Measurements from ENCODE around the gene SLC15A5. TPM values are rescaled to one million over a fixed set of nuclear protein-coding genes. Genes with fewer than 3 reads are reported as not detected.

Gene SLC15A5
- total and polyA plus RNA-seq, 4 donors = not detected

DNA sequence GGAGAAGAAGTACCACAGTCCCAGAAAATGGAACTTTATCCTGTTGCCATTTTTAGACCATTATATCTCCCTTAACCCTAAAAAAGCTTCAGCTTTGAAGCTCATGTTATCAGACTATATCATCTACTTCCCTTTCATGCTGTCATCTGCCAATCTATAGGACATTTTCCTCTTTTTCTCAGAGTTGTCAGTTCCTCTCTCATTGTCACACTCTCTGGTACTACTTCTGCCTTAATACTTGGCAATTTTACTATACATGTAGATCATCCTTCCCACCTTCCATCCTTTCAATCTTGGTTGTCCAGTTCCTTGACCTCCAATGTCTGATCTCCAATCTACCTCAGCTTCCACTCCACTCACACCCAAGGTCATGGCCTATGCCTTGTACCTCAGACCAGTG lies 57.4 kb downstream of the SLC15A5 start:
- Histone ChIP-seq H3K4me1 (ENCODE audit: control insufficient read depth in 1 of 2, insufficient read depth in 2 of 2, low read length in 2 of 2) (no peaks in the 10 kb centered on the region), H3K9me3 (ENCODE audit: control insufficient read depth, low read length) (no peaks in the 10 kb centered on the region), H3K27me3 (ENCODE audit: control insufficient read depth in 1 of 2, insufficient read depth in 2 of 2, low read length in 1 of 2) (no peaks in the 10 kb centered on the region), H3K36me3 (ENCODE audit: control insufficient read depth in 1 of 2, insufficient read depth in 2 of 2, low read length in 1 of 2) (no peaks in the 10 kb centered on the region), H3K4me3 (ENCODE audit: low read length in 2 of 2) (no peak overlapping the region), H3K27ac (ENCODE audit: low read depth in 1 of 2, low read length in 2 of 2) (no peak overlapping the region)
- intact Hi-C loops (cut with DNase I) = no loop called here
- ATAC-seq (ENCODE audit: low FRiP score) (no peak), DNase-seq (no peak)

DNA sequence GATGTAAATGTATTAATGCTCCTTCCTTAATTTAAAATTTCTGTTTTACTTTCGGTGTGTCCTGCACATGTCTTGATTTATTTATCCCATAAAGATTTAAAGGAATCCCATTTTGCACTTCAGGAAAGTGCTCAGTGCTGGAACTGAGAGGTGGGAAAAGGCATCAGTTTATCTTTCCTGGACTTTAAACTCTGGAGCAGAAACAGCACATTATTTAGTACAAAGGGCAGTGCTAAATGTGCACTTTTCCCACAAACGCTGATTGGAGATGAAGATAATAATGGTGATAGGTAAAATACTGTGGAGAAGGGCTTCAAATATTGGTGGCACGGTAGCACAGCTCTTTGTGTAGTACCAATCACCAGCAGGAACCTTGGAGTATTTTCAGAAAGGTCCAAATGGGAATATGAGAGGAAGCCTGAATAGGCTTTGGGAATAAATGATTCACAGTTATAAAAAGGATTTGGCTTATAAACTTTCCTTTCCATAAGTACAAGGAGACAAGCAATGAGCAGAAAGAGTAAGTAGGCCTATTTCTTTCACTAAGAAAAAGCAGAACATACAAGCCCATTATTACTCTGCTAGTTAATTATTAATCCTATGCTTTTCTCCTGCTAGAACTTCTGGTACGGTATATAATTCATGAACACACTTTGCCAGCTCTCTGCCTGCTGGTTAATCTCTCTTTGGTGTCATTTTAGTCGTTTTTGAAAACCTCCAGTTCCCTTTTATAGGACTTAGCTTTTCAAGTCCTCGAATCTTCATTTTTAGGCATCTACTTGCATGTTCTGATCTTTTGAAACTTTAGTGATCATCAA lies 58.3 kb downstream of the SLC15A5 start:
- Histone ChIP-seq H3K4me1 (ENCODE audit: control insufficient read depth in 1 of 2, insufficient read depth in 2 of 2, low read length in 2 of 2) (no peaks in the 10 kb centered on the region), H3K36me3 (ENCODE audit: control insufficient read depth in 1 of 2, insufficient read depth in 2 of 2, low read length in 1 of 2) (no peaks in the 10 kb centered on the region), H3K4me3 (ENCODE audit: low read length in 2 of 2) (no peak overlapping the region), H3K9me3 (ENCODE audit: control insufficient read depth, low read length) (no peaks in the 10 kb centered on the region), H3K27ac (ENCODE audit: low read depth in 1 of 2, low read length in 2 of 2) (no peak overlapping the region), H3K27me3 (ENCODE audit: control insufficient read depth in 1 of 2, insufficient read depth in 2 of 2, low read length in 1 of 2) (no peaks in the 10 kb centered on the region)
- DNase-seq (no peak), ATAC-seq (ENCODE audit: low FRiP score) (no peak)
- intact Hi-C loops (cut with DNase I) = no loop called here
- WGBS, 2 donors = 63 to 69% methylated on average over 6 of the region's 6 CpGs

- Histone ChIP-seq H3K36me3 (ENCODE audit: control insufficient read depth in 1 of 2, insufficient read depth in 2 of 2, low read length in 1 of 2) (no peaks in the 10 kb centered on the region), H3K9me3 (ENCODE audit: control insufficient read depth, low read length) (no peaks in the 10 kb centered on the region), H3K4me1 (ENCODE audit: control insufficient read depth in 1 of 2, insufficient read depth in 2 of 2, low read length in 2 of 2) (no peaks in the 10 kb centered on the region), H3K27ac (ENCODE audit: low read depth in 1 of 2, low read length in 2 of 2) (no peak overlapping the region), H3K4me3 (ENCODE audit: low read length in 2 of 2) (no peak overlapping the region), H3K27me3 (ENCODE audit: control insufficient read depth in 1 of 2, insufficient read depth in 2 of 2, low read length in 1 of 2) (no peaks in the 10 kb centered on the region)
- DNase-seq = no peak
- intact Hi-C loops (cut with DNase I) = no loop called here
- ATAC-seq (ENCODE audit: low FRiP score) = no peak
- 72 to 77% methylated on average over 6 of the region's 6 CpGs for WGBS, 2 donors
Observed at GRCh38 chr12:16218234-16218633, 59.3 kb downstream of the SLC15A5 start.

GRCh38 chr12:16211731-16212130 lies 65.8 kb downstream of the SLC15A5 start:
- intact Hi-C loops (cut with DNase I) = no loop called here
- Histone ChIP-seq H3K27me3 (ENCODE audit: control insufficient read depth in 1 of 2, insufficient read depth in 2 of 2, low read length in 1 of 2) (no peaks in the 10 kb centered on the region), H3K9me3 (ENCODE audit: control insufficient read depth, low read length) (no peaks in the 10 kb centered on the region), H3K4me3 (ENCODE audit: low read length in 2 of 2) (no peak overlapping the region), H3K4me1 (ENCODE audit: control insufficient read depth in 1 of 2, insufficient read depth in 2 of 2, low read length in 2 of 2) (no peaks in the 10 kb centered on the region), H3K27ac (ENCODE audit: low read depth in 1 of 2, low read length in 2 of 2) (no peak overlapping the region), H3K36me3 (ENCODE audit: control insufficient read depth in 1 of 2, insufficient read depth in 2 of 2, low read length in 1 of 2) (no peaks in the 10 kb centered on the region)
- DNase-seq = no peak
- WGBS, 2 donors = 83 to 84% methylated on average over 2 of the region's 2 CpGs
- no peak for ATAC-seq (ENCODE audit: low FRiP score)

- Histone ChIP-seq H3K4me1 (ENCODE audit: control insufficient read depth in 1 of 2, insufficient read depth in 2 of 2, low read length in 2 of 2) (no peaks in the 10 kb centered on the region), H3K9me3 (ENCODE audit: control insufficient read depth, low read length) (peaks cover 1% of the 10 kb centered on the region), H3K27me3 (ENCODE audit: control insufficient read depth in 1 of 2, insufficient read depth in 2 of 2, low read length in 1 of 2) (no peaks in the 10 kb centered on the region), H3K36me3 (ENCODE audit: control insufficient read depth in 1 of 2, insufficient read depth in 2 of 2, low read length in 1 of 2) (no peaks in the 10 kb centered on the region), H3K4me3 (ENCODE audit: low read length in 2 of 2) (no peak overlapping the region), H3K27ac (ENCODE audit: low read depth in 1 of 2, low read length in 2 of 2) (no peak overlapping the region)
- intact Hi-C loops (cut with DNase I) = no loop called here
- no peak for DNase-seq
- WGBS, 2 donors = 21 to 27% methylated on average over 3 of the region's 3 CpGs
- no peak for ATAC-seq (ENCODE audit: low FRiP score)
Observed at GRCh38 chr12:16198884-16199283, 78.6 kb downstream of the SLC15A5 start.

GRCh38 chr12:16197600-16197999 lies 79.9 kb downstream of the SLC15A5 start:
- H3K4me1 ChIP-seq (ENCODE audit: control insufficient read depth in 1 of 2, insufficient read depth in 2 of 2, low read length in 2 of 2) = no peaks in the 10 kb centered on the region
- 53 to 92% methylated on average over 4 of the region's 4 CpGs for WGBS, 2 donors
- no peaks in the 10 kb centered on the region for H3K36me3 ChIP-seq (ENCODE audit: control insufficient read depth in 1 of 2, insufficient read depth in 2 of 2, low read length in 1 of 2)
- DNase-seq = no peak
- H3K4me3 ChIP-seq (ENCODE audit: low read length in 2 of 2) = no peak overlapping the region
- no peaks in the 10 kb centered on the region for H3K27me3 ChIP-seq (ENCODE audit: control insufficient read depth in 1 of 2, insufficient read depth in 2 of 2, low read length in 1 of 2)
- no peak for ATAC-seq (ENCODE audit: low FRiP score)
- intact Hi-C loops (cut with DNase I) = no loop called here
- no peak overlapping the region for H3K27ac ChIP-seq (ENCODE audit: low read depth in 1 of 2, low read length in 2 of 2)
- H3K9me3 ChIP-seq (ENCODE audit: control insufficient read depth, low read length) = peaks cover 1% of the 10 kb centered on the region

- ATAC-seq (ENCODE audit: low FRiP score) = no peak
- DNase-seq = no peak
- Histone ChIP-seq H3K4me1 (ENCODE audit: control insufficient read depth in 1 of 2, insufficient read depth in 2 of 2, low read length in 2 of 2) (no peaks in the 10 kb centered on the region), H3K4me3 (ENCODE audit: low read length in 2 of 2) (no peak overlapping the region), H3K9me3 (ENCODE audit: control insufficient read depth, low read length) (no peaks in the 10 kb centered on the region), H3K27ac (ENCODE audit: low read depth in 1 of 2, low read length in 2 of 2) (no peak overlapping the region), H3K27me3 (ENCODE audit: control insufficient read depth in 1 of 2, insufficient read depth in 2 of 2, low read length in 1 of 2) (no peaks in the 10 kb centered on the region), H3K36me3 (ENCODE audit: control insufficient read depth in 1 of 2, insufficient read depth in 2 of 2, low read length in 1 of 2) (no peaks in the 10 kb centered on the region)
- 31 to 44% methylated on average over 5 of the region's 5 CpGs for WGBS, 2 donors
- intact Hi-C loops (cut with DNase I) = no loop called here
Observed at GRCh38 chr12:16189849-16190248, 87.6 kb downstream of the SLC15A5 start.

DNA sequence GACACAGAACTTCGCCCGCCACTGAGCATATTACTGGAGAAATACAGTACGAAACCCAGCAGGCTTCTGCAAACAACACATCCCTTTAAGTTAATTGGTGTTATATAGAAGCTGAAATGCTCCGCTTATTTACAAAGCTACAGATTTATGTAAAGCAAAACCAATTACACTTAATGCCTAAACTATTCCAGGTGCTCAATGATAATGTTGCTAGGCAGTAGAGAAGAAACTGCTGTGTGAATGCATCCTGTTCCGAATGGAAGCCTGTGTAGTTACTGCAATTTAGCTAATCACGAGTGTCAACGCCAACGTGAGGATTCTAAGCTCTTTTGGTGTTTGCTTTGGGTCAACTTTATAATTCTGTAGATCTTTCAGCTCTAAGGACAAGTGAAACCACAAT lies 89.8 kb downstream of the SLC15A5 start:
- Histone ChIP-seq H3K27ac (ENCODE audit: low read depth in 1 of 2, low read length in 2 of 2) (no peak overlapping the region), H3K4me1 (ENCODE audit: control insufficient read depth in 1 of 2, insufficient read depth in 2 of 2, low read length in 2 of 2) (no peaks in the 10 kb centered on the region), H3K9me3 (ENCODE audit: control insufficient read depth, low read length) (peaks cover 1% of the 10 kb centered on the region), H3K27me3 (ENCODE audit: control insufficient read depth in 1 of 2, insufficient read depth in 2 of 2, low read length in 1 of 2) (peaks cover 0 to 2% of the 10 kb centered on the region in 2 donors), H3K36me3 (ENCODE audit: control insufficient read depth in 1 of 2, insufficient read depth in 2 of 2, low read length in 1 of 2) (no peaks in the 10 kb centered on the region), H3K4me3 (ENCODE audit: low read length in 2 of 2) (no peak overlapping the region)
- WGBS, 2 donors = 54 to 61% methylated on average over 8 of the region's 8 CpGs
- intact Hi-C loops (cut with DNase I) = no loop called here
- ATAC-seq (ENCODE audit: low FRiP score) (no peak), DNase-seq (no peak)

DNA sequence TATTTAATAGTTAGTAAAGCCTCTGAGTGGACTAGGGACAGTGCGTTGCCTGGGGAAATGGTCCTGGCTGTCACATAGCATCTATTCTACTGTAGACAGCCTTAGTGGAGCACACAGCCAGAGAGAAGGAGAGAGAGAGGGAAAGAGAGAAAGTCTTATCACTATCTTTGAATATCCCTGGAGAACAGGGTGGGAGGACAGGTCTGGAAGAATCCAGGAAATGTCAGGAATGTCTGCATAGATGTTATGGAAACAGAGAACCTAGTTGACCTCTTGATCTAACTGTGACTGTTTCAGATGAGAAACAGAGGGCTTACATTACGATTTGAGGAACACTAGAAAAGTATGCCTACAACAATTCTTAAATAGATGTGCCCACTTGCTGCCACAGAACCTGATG lies 92.8 kb downstream of the SLC15A5 start:
- no peak for DNase-seq
- H3K4me3 ChIP-seq (ENCODE audit: low read length in 2 of 2) = no peak overlapping the region
- no peak overlapping the region for H3K27ac ChIP-seq (ENCODE audit: low read depth in 1 of 2, low read length in 2 of 2)
- intact Hi-C loops (cut with DNase I) = no loop called here
- no peaks in the 10 kb centered on the region for H3K4me1 ChIP-seq (ENCODE audit: control insufficient read depth in 1 of 2, insufficient read depth in 2 of 2, low read length in 2 of 2)
- WGBS, 2 donors = 38 to 45% methylated on average over 2 of the region's 2 CpGs
- H3K9me3 ChIP-seq (ENCODE audit: control insufficient read depth, low read length) = peaks cover 1% of the 10 kb centered on the region
- ATAC-seq (ENCODE audit: low FRiP score) = no peak
- H3K36me3 ChIP-seq (ENCODE audit: control insufficient read depth in 1 of 2, insufficient read depth in 2 of 2, low read length in 1 of 2) = no peaks in the 10 kb centered on the region
- H3K27me3 ChIP-seq (ENCODE audit: control insufficient read depth in 1 of 2, insufficient read depth in 2 of 2, low read length in 1 of 2) = peaks cover 0 to 2% of the 10 kb centered on the region in 2 donors

All from aorta (tissue), 5 donors.